ENCODE data around the gene MLN.

DNA sequence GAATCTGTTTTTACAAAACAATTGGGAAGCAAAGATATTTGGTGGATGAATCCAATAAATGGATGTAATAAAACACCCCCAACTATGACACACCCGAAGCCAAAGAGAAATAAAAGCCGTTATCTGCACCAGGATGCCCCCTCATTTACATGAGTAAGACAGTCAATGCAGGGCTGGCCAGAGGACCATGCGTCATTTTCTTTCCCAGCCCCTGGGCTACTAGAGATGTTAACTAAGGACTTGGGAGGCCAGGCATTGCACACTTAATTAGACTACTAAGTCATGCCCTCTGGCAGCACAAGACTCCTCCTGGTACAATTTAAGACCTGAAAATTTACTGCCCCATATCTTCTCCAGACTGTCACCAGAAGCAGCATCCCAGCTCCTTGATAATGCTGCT lies 18.0 kb downstream of the MLN start:
- TF ChIP-seq CTCF (IDR thresholded peaks at IDR 0.05) (no peak), POLR2A (IDR thresholded peaks at IDR 0.05) (no peak)

All from esophagus squamous epithelium (tissue), 4 donors.